Measurements from ENCODE around the gene MOAP1.
A peak's percentile ranks its signal among the peaks of the same experiment; 100 is the strongest.

GRCh38 chr14:93133464-93133863, 51.2 kb downstream of the MOAP1 start:
- TF ChIP-seq POLR2A (IDR thresholded peaks at IDR 0.05) (no peak), CTCF (IDR thresholded peaks at IDR 0.05) (no peak), POLR2AphosphoS5 (IDR thresholded peaks at IDR 0.05) (peak in 2 of 3 donors; percentile 18 to 38)

Data from stomach (tissue), 4 donors.